NT2/D1 (cell line): ENCODE results near the gene SIL1.

Experiments
- DNase-seq: peaks from one replicate; pipeline ENCODE4 v3.0.0-alpha.2; 2011; ENCODE audit warnings: low read depth, low spot score
- H3K27me3 ChIP-seq: 2 replicates; pipeline ENCODE4 v1.6.0; 2011; ENCODE audit warnings: mild to moderate bottlenecking; ENCODE audit not compliant: insufficient read length, insufficient read depth
- H3K36me3 ChIP-seq: 2 replicates; pipeline ENCODE4 v1.6.1; 2011; ENCODE audit warnings: mild to moderate bottlenecking, low read length, mixed read lengths; ENCODE audit not compliant: insufficient read depth, insufficient read length
- H3K4me1 ChIP-seq: 2 replicates; pipeline ENCODE4 v1.5.1; 2011; ENCODE audit not compliant: insufficient read depth, insufficient read length
- H3K4me3 ChIP-seq: 2 replicates; pipeline ENCODE4 v1.5.1; 2011; ENCODE audit warnings: low read depth; ENCODE audit not compliant: insufficient read length
- H3K9ac ChIP-seq: 2 replicates; pipeline ENCODE4 v1.6.0; 2011; ENCODE audit warnings: low read depth; ENCODE audit not compliant: insufficient read length
- H3K9me3 ChIP-seq: 2 replicates; pipeline ENCODE4 v1.5.1; 2011; ENCODE audit warnings: mild to moderate bottlenecking, low read length; ENCODE audit not compliant: insufficient read depth
- SUZ12 ChIP-seq: IDR thresholded peaks from 2 replicates; pipeline ENCODE4 v1.6.1; 2011; ENCODE audit not compliant: insufficient read length, insufficient read depth; ENCODE audit errors: extremely low read depth
- YY1 ChIP-seq: IDR thresholded peaks from 2 replicates; pipeline ENCODE4 v1.6.1; 2011; ENCODE audit not compliant: insufficient read length, insufficient read depth
- ZNF274 ChIP-seq: IDR thresholded peaks from 2 replicates; pipeline ENCODE4 v1.6.1; 2011; ENCODE audit warnings: mild to moderate bottlenecking, low read depth, low read length

Gene SIL1

GRCh38 chr5:138949223-138949574 is 249.0 kb downstream of the SIL1 start:
- Histone ChIP-seq H3K9ac (no peak overlapping the region), H3K36me3 (peaks cover 9% of the 10 kb centered on the region), H3K9me3 (no peaks in the 10 kb centered on the region), H3K27me3 (no peaks in the 10 kb centered on the region), H3K4me3 (no peak overlapping the region), H3K4me1 (peaks cover 41% of the 10 kb centered on the region)
- no peak for DNase-seq
- TF ChIP-seq ZNF274 (no peak), YY1 (no peak), SUZ12 (no peak)

DNA sequence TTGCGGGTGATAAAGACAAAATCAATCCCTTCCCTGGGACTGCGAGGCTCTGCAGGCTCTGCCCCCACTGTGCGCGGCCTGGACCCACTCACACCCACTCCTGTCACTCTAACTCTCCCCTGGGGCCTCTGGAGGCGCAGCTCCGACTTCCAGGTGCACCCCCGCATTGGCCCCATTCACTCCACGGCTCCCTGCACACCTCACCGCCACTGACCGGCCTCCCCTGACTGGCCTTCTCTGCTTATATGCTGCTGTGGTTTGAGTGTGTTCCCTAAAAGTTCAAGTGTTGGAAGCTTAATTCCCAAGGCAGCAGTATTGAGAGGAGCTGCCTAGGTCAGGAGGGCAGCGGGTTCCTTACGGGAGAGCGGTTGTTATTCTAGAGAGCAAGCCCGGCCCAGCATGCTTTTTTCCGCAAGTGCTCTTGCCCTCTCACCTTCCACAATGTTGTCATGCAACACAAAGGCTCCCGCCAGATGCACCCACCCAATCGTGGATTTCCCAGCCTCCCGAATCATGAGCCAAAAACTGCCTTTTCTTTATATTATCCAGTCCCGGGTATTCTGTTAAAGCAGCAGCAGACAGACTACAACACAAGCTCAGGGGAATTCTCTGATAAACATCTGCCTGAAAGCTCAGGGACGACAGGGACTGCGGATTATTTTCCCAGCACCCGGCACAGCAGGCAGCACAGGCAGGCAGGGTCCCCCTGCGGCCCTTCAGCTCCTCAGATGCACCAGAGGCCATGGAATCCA is 249.5 kb downstream of the SIL1 start:
- Histone ChIP-seq H3K4me1 (peaks cover 38% of the 10 kb centered on the region), H3K9me3 (no peaks in the 10 kb centered on the region), H3K36me3 (peaks cover 9% of the 10 kb centered on the region), H3K4me3 (no peak overlapping the region), H3K9ac (no peak overlapping the region), H3K27me3 (no peaks in the 10 kb centered on the region)
- TF ChIP-seq YY1: no peak
- TF ChIP-seq SUZ12: no peak
- TF ChIP-seq ZNF274: no peak
- DNase-seq: no peak

DNA sequence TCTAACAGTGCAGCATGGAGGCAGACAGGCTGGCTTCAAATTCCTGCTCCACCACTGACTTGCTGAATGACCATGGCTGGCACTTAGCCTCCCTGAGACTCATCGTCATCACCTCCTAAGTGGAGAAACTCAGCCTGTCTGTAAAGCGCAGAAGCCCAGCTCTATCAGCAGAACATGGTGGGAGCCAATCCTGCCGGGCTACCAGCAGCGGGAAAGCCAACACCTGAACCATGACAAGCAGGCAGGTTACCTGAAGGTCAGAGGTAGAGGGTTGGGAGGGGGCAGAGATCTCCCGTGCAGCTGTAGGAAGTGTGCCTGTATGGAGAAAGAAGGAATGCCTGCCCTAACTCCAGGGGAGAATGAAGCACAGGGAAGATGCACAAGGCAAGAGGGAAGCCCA is 250.4 kb downstream of the SIL1 start:
- H3K9me3 ChIP-seq: no peaks in the 10 kb centered on the region
- H3K9ac ChIP-seq: no peak overlapping the region
- no peak for DNase-seq
- TF ChIP-seq YY1 (no peak), ZNF274 (no peak), SUZ12 (no peak)
- no peak overlapping the region for H3K4me3 ChIP-seq
- H3K4me1 ChIP-seq: peaks cover 29% of the 10 kb centered on the region
- no peaks in the 10 kb centered on the region for H3K27me3 ChIP-seq
- peaks cover 9% of the 10 kb centered on the region for H3K36me3 ChIP-seq

DNA sequence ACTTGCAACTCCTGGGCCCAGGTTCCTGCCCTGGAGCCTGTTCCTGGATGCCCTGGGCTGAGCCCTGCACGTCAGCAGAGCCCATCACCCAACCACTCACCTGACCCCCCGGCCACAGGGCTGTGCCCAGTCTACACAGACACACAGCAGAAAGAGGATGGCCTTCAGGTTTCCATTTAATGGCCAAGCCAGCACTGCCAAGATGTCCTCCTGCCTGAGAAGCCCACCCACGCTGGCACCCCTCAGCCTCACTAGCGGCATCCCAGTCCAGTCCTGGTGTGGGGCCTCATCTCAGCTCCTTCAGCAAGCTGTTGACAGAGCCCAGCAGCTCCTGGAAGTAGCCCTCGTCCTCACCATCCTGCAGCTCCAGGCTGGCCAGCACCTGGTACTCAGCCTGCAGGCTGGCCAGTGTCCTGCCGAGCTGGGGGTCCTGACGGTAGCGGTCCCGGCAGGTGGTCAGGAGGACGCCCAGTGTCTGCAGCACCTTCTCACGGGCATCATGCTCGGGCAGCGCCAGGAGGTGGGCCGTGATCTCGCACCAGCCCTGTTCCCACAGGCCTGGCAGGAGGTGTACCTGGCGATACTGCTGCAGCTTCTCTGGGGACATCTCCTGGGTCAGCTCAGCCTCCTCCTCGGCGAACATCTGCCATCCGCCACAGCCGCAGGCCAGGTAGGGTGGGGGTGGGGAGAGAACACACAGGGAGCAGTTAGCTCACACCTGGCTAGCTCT is 251.2 kb downstream of the SIL1 start:
- no peaks in the 10 kb centered on the region for H3K9me3 ChIP-seq
- H3K9ac ChIP-seq: no peak overlapping the region
- no peaks in the 10 kb centered on the region for H3K27me3 ChIP-seq
- H3K36me3 ChIP-seq: peaks cover 9% of the 10 kb centered on the region
- peaks cover 25% of the 10 kb centered on the region for H3K4me1 ChIP-seq
- no peak for DNase-seq
- TF ChIP-seq ZNF274: no peak
- TF ChIP-seq SUZ12: no peak
- no peak for TF ChIP-seq YY1
- no peak overlapping the region for H3K4me3 ChIP-seq

DNA sequence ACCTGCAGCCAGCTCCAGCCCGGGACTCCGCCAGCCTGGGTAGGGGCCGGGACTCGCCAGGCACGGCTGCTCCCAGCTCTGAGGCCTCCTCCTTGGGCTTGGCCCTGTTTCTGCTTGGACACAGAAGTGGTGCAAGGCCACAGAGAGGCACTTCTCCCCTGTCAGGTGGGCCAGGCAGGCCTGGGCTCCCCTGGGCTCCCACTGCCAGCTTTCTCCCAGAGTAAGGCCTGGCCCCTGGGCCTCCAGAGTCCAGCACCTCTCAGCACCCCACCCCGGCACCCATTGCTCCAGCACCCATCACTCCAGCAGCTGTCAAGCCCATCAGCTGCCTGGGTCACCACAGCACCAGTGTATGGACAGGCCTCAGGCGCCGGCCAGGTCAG is 251.9 kb downstream of the SIL1 start:
- Histone ChIP-seq H3K36me3 (peaks cover 9% of the 10 kb centered on the region), H3K4me1 (peaks cover 22% of the 10 kb centered on the region), H3K27me3 (no peaks in the 10 kb centered on the region), H3K9me3 (no peaks in the 10 kb centered on the region), H3K4me3 (no peak overlapping the region), H3K9ac (no peak overlapping the region)
- no peak for TF ChIP-seq ZNF274
- TF ChIP-seq YY1: no peak
- no peak for TF ChIP-seq SUZ12
- no peak for DNase-seq

DNA sequence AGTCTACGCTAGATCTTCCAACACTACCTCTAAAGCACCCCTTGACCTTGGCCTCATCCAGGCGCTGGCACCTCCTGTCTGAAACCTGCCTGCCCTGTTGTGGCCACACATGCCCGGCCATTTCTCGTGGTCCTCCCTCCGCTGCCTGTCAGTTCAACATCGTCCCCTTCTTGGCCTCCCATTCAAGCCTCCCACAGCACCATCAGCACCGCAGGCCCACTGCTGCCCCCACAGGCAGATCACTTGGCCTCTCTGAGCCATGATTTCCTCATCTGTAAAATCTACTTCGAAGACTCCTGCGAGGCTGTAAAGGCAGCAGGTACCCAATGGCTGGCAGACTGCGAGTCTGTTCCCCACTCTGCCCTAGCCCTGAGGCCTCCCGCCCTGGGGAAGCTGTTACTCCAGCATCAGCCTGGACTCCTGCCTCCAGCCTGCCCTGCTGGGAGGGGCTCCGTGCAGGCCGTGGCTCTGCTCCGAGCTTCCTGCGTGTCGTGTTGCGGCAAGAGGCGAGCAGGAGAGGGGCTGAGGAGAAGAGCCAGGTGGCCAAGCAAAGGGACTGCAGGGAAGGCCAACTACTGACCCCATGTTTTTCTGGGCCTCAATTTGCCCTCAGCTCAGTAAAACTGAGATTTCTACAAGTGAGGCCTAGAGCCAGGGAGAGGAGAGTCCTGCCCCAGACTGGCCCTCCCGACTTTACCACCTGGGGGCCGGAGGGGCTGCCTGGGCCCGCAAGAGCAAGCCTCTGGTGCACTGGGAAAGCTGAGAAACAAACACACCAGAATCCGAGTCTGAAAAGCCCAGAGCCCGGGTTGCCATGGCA is 252.5 kb downstream of the SIL1 start:
- Histone ChIP-seq H3K4me1 (peaks cover 20% of the 10 kb centered on the region), H3K27me3 (no peaks in the 10 kb centered on the region), H3K9me3 (no peaks in the 10 kb centered on the region), H3K4me3 (no peak overlapping the region), H3K36me3 (peaks cover 9% of the 10 kb centered on the region), H3K9ac (peak overlapping the region; percentile 28)
- no peak for DNase-seq
- TF ChIP-seq SUZ12 (no peak), YY1 (no peak), ZNF274 (no peak)

DNA sequence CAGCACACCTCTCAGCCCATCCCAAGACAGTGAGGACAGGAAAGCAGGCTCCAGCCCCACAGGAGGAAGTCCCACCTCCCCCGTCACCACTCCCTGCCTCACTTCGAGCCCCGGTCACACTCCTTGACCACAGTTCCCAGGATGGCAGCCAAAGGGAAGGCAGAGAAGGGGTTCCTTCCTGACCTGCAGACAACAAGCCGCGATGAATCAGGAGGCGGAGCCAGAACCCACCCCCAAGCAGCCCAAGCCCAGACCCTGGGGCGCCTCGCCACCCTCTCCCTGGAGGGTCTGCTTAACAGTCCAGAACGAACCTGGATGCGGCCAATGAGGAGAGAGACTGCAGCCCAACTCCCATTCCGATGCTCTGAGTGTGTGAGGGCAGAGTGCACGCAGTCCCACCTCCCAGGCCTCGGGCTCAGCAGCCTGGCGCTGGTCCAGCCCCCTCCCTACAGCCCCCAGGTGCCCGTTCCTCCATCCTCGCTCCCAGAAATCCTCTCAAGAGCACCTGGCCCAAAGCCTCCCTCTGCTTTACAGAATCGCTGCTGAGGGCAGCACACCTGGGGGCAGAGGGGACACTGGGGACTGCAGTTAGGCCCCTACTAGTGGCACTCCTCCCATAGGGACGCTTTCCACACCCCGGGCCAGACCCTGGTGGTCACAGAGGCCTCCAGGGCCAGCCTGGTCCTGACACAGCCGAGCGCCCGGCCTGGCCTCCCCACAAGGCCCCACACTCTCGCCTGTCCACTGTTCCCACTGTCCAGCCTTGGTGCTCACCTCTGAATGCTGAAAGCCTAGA is 253.4 kb downstream of the SIL1 start:
- no peaks in the 10 kb centered on the region for H3K9me3 ChIP-seq
- H3K27me3 ChIP-seq: no peaks in the 10 kb centered on the region
- H3K4me3 ChIP-seq: no peak overlapping the region
- peaks cover 9% of the 10 kb centered on the region for H3K36me3 ChIP-seq
- peaks cover 19% of the 10 kb centered on the region for H3K4me1 ChIP-seq
- TF ChIP-seq SUZ12: no peak
- TF ChIP-seq YY1: no peak
- TF ChIP-seq ZNF274: no peak
- H3K9ac ChIP-seq: no peak overlapping the region
- DNase-seq: no peak
